Stimulated activated naive CD8-positive, alpha-beta T cell treated with anti-CD3 and anti-CD28 coated beads, Interleukin-15, Interleukin-2, amounts not matched to agents 100 ng/mL and 50 ng/mL, for 24 hours (primary cell): ENCODE results near the gene MARCHF10.

Source experiments
- H3K27ac Mint-ChIP-seq: one replicate; pipeline ENCODE4 v1.8.0; 2021; ENCODE audit warnings: mild to moderate bottlenecking, mixed read lengths
- H3K27me3 Mint-ChIP-seq: one replicate; pipeline ENCODE4 v1.8.0; 2021; ENCODE audit warnings: mixed read lengths
- H3K36me3 Mint-ChIP-seq: one replicate; pipeline ENCODE4 v1.8.0; 2021; ENCODE audit warnings: low read depth, mixed read lengths
- H3K4me1 Mint-ChIP-seq: one replicate; pipeline ENCODE4 v1.8.0; 2021; ENCODE audit warnings: low read depth, mixed read lengths
- H3K4me3 Mint-ChIP-seq: one replicate; pipeline ENCODE4 v1.8.0; 2021; ENCODE audit warnings: mild to moderate bottlenecking, mixed read lengths
- H3K9me3 Mint-ChIP-seq: one replicate; pipeline ENCODE4 v1.8.0; 2021; ENCODE audit warnings: mixed read lengths

Gene MARCHF10

DNA sequence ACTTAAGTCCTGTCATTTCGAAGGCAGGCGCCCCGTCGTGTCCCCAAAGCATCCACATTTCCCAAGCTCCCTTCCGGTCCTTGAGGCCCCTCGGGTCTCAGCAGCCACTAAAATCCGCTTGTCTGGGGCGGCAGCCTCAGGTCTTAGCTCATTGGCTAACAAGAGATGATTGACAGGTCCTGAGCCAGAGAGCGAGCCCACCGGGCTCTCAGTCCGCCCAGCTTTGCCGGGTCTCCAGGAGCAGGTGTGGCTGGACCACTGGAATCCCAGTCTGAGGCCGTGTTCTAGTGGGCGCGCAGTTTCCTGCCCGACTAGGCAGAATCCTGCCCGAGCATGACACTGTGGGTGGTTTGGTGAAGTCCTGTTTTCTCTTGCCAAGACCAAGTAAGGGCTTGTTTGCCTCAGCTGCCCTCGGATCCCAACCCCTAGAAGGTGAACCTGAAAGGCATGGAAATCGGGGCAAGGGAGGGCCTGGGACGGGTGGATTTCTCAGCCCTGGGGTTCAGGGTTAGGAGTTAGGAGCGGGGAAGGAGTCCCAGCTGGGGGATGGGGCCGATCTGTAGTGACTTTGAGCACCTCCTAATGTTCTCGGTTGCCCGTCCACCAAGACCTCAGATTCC, 137.8 kb downstream of the MARCHF10 start:
- no peaks in the 10 kb centered on the region for H3K9me3 Mint-ChIP-seq
- H3K4me1 Mint-ChIP-seq: no peaks in the 10 kb centered on the region
- no peak overlapping the region for H3K27ac Mint-ChIP-seq
- no peaks in the 10 kb centered on the region for H3K27me3 Mint-ChIP-seq
- H3K36me3 Mint-ChIP-seq: no peaks in the 10 kb centered on the region
- H3K4me3 Mint-ChIP-seq: no peak overlapping the region

DNA sequence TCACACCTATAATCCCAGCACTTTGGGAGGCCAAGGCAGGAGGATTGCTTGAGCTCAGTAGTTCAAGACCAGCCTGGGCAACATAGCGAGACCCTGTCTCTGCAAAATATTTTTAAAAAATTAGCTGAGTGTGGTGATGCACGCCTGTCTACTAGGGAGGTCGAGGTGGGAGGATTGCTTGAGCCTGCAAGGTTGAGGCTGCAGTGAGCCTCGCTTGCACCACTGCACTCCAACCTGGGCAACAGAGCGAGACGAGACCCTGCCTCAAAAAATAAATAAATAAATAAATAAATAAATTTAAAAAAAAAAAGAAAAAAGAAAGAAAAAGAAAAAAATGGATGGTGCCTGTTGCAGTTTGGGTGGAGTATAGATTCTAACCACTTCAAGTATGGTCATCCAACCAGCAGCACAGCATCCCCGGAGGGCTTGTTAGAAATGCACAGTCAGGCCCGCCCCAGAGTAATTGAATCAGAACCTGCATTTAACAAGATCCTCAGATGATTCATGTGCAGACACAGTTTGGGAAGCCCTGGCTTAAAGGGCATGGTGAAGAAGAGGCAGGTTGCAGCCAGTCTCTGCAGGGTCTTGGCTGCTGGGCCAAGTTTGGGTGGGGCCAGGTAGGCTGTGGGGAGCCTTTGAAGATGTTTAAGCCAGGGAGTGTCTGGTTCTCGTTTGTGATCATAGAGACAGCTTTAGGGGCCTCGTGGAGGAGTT, 139.9 kb downstream of the MARCHF10 start:
- Mint-ChIP-seq H3K9me3 (no peaks in the 10 kb centered on the region), H3K4me3 (no peak overlapping the region), H3K27ac (no peak overlapping the region)

DNA sequence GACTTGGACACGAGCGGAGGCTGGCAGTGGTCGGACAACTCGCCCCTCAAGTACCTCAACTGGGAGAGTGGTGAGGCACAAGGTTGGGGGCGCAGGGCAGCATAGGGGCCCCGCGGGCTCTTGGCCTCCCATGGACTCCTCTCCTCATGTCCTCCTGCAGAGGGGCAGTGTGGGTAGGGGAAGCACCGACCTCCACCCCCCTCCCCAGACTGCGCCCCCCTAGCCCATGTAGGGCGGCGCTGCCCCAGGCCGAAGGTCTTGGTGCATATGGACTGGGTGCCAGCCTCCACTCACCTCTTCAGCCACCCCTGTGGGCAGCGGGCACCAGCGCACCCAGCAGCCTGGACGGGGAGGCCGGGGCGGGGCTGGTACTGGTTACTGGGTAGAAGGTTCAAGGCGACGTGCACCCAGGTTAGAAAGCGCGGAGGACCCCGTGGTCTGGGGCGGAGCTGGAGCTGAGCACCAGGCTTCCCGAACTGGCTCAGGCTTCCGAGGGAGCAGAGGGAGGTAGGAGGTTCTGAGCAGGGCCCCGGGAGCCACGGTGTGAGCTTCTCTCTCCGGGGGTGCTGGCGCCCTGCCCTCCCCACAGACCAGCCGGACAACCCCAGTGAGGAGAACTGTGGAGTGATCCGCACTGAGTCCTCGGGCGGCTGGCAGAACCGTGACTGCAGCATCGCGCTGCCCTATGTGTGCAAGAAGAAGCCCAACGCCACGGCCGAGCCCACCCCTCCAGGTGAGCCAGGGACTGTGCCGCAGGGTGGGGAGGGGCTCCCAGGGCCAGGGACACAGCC, 141.1 kb downstream of the MARCHF10 start:
- Mint-ChIP-seq H3K27ac (no peak overlapping the region), H3K27me3 (no peaks in the 10 kb centered on the region), H3K36me3 (no peaks in the 10 kb centered on the region), H3K9me3 (no peaks in the 10 kb centered on the region), H3K4me3 (no peak overlapping the region), H3K4me1 (peaks cover 6% of the 10 kb centered on the region)

More for the DNA sequence above, 139.9 kb downstream of the MARCHF10 start:
- H3K27me3 Mint-ChIP-seq: no peaks in the 10 kb centered on the region
- no peaks in the 10 kb centered on the region for H3K36me3 Mint-ChIP-seq
- H3K4me1 Mint-ChIP-seq: peaks cover 5% of the 10 kb centered on the region

DNA sequence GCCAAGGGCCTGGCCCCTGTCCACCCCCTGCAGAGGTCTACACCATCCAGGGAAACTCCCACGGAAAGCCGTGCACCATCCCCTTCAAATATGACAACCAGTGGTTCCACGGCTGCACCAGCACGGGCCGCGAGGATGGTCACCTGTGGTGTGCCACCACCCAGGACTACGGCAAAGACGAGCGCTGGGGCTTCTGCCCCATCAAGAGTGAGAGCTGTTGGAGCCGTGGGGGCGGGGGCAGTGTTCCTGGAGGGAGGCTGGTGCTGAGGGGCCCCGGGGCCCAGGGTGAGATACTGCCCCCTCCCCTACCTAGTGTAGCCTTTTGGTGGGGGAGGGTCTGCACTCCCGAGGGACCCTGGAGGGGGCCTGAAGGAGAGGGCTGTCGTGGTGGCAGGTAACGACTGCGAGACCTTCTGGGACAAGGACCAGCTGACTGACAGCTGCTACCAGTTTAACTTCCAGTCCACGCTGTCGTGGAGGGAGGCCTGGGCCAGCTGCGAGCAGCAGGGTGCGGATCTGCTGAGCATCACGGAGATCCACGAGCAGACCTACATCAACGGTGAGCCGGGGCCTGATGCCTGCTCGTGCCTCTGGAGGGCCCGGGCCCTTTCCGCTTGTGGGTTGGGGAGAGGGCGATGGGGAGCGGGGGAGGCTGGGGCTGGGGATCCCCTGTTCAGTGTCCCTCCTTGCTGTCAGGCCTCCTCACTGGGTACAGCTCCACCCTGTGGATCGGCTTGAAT, 141.9 kb downstream of the MARCHF10 start:
- peaks cover 4% of the 10 kb centered on the region for H3K27me3 Mint-ChIP-seq
- H3K4me1 Mint-ChIP-seq: peaks cover 6% of the 10 kb centered on the region
- no peak overlapping the region for H3K27ac Mint-ChIP-seq
- peaks cover 3% of the 10 kb centered on the region for H3K9me3 Mint-ChIP-seq
- peaks cover 4% of the 10 kb centered on the region for H3K36me3 Mint-ChIP-seq
- no peak overlapping the region for H3K4me3 Mint-ChIP-seq

DNA sequence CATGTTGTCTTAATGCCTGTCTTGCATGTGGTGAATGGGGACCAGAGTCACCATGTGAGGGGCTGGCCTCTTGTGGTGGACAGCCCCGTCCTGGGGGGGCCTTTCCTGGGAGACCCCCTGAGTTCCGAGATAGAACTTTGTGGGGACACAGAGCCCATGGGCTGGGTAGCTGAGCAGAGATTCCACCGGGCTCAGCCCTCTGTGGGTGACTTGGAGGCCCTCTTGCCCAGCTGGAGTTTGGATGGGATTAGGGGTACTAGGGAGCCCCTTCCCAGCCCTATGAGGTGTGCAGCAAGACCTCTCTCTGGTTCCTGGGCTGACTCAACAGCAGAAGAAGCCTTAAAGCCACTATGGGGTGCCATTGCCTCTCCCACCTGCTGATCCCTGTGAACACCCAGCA, 142.5 kb downstream of the MARCHF10 start:
- Mint-ChIP-seq H3K4me1 (peaks cover 6% of the 10 kb centered on the region), H3K36me3 (peaks cover 9% of the 10 kb centered on the region), H3K4me3 (no peak overlapping the region), H3K27ac (no peak overlapping the region), H3K9me3 (peaks cover 10% of the 10 kb centered on the region), H3K27me3 (peaks cover 10% of the 10 kb centered on the region)

DNA sequence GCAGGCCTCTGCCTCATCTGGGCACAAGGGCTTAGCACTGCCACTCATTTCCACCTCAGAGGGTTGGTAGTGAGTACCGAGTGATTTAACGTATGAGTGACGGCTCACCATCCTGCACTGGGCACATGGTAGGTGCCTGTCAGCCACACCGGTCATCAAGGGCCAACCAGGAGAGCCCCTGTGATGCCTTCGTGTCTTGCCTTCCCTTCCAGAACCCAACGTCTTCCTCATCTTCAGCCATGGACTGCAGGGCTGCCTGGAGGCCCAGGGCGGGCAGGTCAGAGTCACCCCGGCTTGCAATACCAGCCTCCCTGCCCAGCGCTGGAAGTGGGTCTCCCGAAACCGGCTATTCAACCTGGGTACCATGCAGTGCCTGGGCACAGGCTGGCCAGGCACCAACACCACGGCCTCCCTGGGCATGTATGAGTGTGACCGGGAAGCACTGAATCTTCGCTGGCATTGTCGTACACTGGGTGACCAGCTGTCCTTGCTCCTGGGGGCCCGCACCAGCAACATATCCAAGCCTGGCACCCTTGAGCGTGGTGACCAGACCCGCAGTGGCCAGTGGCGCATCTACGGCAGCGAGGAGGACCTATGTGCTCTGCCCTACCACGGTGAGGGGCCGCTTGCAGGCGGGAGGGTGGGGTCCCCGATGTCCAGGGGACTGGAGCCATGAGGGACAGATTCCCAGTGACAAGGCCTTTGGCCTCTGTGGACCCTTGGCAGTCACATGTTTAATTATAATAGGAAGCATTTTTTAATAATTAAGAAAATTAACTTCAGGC, 143.6 kb downstream of the MARCHF10 start:
- peaks cover 11% of the 10 kb centered on the region for H3K36me3 Mint-ChIP-seq
- H3K27me3 Mint-ChIP-seq: peaks cover 15% of the 10 kb centered on the region
- no peak overlapping the region for H3K27ac Mint-ChIP-seq
- H3K4me3 Mint-ChIP-seq: no peak overlapping the region
- peaks cover 6% of the 10 kb centered on the region for H3K4me1 Mint-ChIP-seq
- peaks cover 16% of the 10 kb centered on the region for H3K9me3 Mint-ChIP-seq

DNA sequence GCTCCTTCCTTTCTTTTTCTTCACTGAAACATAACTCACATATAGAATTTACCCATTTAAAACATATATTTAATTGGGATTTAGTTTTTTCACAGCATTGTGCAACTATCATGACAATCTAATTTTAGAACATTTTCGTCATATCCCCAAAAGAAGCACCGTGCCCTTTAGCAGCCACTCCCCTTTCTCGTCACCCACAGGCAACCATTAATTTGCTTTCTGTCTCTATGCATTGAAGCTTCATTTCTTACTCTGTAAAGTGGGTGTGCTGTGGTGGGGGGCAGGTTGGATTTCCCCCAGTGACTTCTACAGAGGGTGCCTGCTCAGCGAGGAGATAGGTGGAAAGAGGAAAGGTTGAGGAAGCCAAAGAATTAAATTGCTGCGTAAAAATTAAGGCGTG, 144.8 kb downstream of the MARCHF10 start:
- Mint-ChIP-seq H3K36me3 (peaks cover 11% of the 10 kb centered on the region), H3K27me3 (peaks cover 15% of the 10 kb centered on the region), H3K4me3 (no peak overlapping the region), H3K4me1 (peaks cover 6% of the 10 kb centered on the region), H3K9me3 (peaks cover 16% of the 10 kb centered on the region), H3K27ac (no peak overlapping the region)

DNA sequence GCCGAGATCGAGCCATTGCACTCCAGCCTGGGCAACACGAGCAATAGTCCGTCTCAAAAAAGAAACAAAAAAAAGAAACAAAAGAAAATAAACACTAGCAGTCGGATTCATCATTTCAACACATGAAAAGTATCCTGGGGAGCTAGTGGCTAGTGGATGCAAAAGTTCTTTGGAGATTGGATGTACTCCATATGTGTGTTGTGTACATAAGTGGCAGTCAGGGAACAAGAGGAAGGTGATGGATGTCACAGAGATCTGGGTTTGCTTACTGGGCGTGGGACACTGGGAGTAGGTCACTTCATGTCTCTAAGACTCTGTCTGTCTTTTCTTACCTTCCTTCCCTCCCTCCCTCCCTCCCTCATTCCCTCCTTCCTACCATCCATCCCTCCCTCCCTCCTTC, 145.3 kb downstream of the MARCHF10 start:
- Mint-ChIP-seq H3K36me3 (peaks cover 11% of the 10 kb centered on the region), H3K27me3 (peaks cover 15% of the 10 kb centered on the region), H3K4me1 (peaks cover 6% of the 10 kb centered on the region), H3K27ac (no peak overlapping the region), H3K9me3 (peaks cover 16% of the 10 kb centered on the region), H3K4me3 (no peak overlapping the region)

DNA sequence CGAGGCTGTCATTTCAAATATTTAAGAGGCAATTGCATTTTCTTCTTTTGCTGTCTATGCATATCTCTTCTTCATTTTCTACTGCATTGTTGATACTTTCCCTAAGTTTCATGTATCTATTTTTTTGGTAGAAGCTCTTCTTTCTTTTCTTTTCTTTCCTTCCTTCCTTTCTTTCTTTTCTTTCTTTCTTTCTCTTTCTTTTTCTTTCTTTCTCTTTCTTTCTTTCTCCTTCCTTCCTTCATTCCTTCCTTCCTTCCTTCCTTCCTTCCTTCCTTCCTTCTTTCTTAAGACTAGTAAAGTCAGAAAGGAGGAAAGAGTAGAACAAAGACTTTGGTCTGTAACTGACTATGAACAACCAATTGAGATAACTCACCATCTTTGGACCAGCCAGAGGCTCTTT, 146.8 kb downstream of the MARCHF10 start:
- Mint-ChIP-seq H3K27ac (no peak overlapping the region), H3K9me3 (peaks cover 16% of the 10 kb centered on the region), H3K36me3 (peaks cover 11% of the 10 kb centered on the region), H3K4me3 (no peak overlapping the region), H3K27me3 (peaks cover 15% of the 10 kb centered on the region), H3K4me1 (peaks cover 6% of the 10 kb centered on the region)

DNA sequence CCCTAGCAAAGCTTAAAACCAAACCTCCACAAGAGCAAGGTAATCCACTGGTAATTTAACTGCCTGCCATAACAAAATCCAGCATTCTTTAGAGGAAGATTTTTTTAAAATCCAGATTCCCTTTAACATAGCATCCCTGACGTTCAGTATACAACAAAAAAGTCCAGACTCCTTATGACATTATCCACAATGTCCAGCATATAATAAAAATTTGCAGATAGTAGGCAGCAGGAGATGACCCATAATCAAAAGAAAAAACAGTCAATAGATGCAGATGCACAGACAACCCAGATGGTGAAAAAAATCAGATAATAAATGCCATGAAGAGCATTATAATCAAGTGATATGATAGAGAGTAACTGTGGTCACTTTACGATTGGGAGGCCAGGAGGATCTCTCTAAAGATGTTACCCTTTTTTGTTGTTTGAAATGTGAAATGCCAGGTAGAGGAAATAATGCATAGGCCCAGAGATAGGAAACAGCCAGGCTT, 147.4 kb downstream of the MARCHF10 start:
- Mint-ChIP-seq H3K4me1 (peaks cover 6% of the 10 kb centered on the region), H3K27me3 (peaks cover 17% of the 10 kb centered on the region), H3K36me3 (peaks cover 11% of the 10 kb centered on the region), H3K4me3 (no peak overlapping the region), H3K9me3 (peaks cover 16% of the 10 kb centered on the region), H3K27ac (no peak overlapping the region)

DNA sequence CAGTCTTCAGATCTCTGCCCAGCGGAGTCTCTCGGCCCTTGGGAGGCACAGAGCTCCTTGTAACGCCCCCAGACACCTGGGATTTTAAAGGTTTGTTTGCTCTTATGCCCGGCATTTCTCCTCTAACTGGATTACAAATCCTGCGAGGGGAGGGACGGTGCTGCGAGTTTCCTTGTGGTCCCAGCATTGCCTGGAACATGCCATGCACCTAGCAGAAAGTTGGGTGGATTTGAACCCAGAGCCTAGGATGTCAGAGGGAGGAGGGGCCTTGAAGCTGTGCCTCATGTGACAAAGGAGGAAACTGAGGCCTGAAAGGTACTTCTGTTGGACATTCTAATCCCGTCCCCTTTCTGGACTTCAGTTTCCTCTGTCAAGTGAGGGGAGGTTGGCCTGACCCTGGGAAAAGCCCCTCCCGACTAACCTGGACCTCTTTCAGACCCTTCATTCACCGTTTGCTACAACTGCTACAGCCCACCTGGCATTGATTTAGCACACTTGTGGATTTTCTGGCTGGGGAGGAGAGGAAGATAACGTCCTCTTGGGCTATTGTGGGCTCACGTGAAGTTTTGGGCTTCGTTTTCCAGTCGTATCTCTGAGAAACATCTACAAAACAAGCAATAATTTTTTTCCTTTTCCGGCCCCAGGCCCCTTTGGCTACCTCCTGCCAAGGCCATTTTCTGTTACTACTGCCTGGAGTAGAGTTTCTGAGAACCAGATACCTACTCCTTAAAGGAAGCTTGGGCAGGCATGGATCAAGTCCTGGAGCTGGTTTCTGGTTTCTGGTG, 149.8 kb downstream of the MARCHF10 start:
- Mint-ChIP-seq H3K27ac (no peak overlapping the region), H3K36me3 (peaks cover 11% of the 10 kb centered on the region), H3K4me3 (no peak overlapping the region), H3K4me1 (peaks cover 14% of the 10 kb centered on the region), H3K27me3 (peaks cover 22% of the 10 kb centered on the region), H3K9me3 (peaks cover 16% of the 10 kb centered on the region)

DNA sequence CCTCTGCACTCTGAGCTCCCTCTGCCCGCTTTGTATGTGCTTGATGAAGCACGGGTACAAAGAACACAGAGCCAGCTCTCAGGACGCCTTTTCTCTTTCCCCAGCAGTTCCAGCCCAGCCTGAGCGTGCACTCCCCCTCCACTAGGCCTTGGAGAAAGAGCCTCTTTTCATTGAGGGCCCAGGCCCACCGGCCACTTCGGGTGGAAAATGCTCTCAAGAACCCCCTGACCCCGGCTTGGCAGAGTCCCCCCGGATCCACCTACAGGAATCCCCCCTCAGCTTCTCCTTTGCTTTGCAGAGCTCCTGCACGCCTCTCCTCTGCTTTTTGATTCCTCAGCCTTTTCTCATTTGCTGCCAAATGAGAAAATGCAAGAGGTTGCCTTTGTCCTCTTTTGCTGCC, 150.4 kb downstream of the MARCHF10 start:
- Mint-ChIP-seq H3K27ac (no peak overlapping the region), H3K4me3 (no peak overlapping the region), H3K9me3 (peaks cover 16% of the 10 kb centered on the region), H3K36me3 (peaks cover 11% of the 10 kb centered on the region), H3K4me1 (peaks cover 18% of the 10 kb centered on the region), H3K27me3 (peaks cover 22% of the 10 kb centered on the region)

DNA sequence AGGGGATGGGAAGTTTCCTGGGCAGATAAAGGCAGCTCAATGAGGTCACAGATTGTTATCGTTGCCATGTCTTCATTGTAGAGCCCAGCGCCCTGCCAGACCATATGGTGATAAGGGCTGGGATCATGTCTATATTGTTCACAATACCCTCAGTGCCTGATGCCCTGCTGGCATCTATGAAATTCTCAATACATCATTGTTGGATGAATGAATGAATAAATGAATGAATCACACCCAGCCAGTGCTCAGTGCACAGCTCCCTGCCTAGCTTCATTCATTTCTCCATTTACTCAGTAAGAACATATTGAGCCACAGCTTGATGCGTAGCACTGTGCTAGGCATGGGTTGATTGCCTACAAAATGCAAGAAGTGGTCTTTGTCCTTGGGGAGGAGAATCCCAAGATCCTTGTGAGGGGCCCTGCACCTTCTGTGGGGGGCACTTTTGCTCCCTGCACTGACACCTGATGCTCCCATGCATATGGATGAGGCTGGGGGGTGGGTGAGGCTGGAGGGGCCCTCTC, 150.9 kb downstream of the MARCHF10 start:
- Mint-ChIP-seq H3K27me3 (peaks cover 22% of the 10 kb centered on the region), H3K9me3 (peaks cover 16% of the 10 kb centered on the region), H3K36me3 (peaks cover 11% of the 10 kb centered on the region), H3K4me3 (no peak overlapping the region), H3K27ac (no peak overlapping the region), H3K4me1 (peaks cover 23% of the 10 kb centered on the region)
